ENCODE results near the gene LARP1.
"Not testable (repeated sequence)": the region's sequence is repeated elsewhere in the genome, so short reads cannot be mapped to it uniquely, and the experiment has no call there.

Gene LARP1
- total RNA-seq, result 116 to 125 reads per million in 2 donors

- DNase-seq, result peak; percentile 44
These were observed at the start of gene LARP1 for GRCh38 chr5:154755361-154756008. TSS of gene LARP1 (plus strand) at chr5:154755377. CDS start at chr5:154755758, 381 bp downstream.

DNA sequence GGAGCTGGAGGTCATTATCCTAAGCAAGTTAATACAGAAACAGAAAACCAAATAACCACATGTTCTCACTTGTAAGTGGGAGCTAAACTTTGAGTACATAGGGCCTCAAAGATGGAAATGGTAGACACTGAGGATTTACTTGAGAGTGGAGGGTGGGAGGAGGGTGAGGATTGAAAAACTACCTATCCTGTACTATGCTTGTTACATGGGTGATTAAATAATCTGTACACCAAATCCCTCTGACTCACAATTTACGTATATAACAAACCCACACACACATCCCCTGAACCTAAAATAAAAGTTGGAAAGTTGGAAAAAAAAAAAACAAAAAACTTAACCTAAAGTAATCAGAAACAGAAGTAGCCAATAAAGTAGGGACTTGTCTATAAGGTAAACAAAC lies 48.8 kb upstream of the LARP1 start:
- no peak for DNase-seq

- no peak for DNase-seq
These were observed 47.5 kb upstream of the LARP1 start for GRCh38 chr5:154707641-154708040.

- no peak for DNase-seq
These were observed 47.0 kb upstream of the LARP1 start for GRCh38 chr5:154708207-154708606.

DNA sequence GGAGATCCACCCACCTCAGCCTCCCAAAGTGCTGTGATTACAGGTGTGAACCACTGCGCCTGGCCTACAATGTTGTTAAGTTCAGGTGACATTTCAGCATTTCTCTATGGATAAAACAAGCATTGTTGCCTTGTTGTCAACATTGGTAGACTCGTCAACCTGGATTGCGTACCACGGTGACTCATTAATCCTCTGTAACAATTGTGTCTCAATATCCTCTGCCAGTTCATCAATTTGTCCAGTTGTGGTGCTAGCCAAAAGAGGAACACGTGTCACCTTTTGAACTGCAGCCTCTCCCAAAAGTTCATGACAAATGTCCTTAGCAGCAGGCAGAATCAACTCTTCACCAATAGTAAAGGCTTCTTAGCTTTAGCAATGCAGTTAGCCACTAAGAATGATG lies 46.3 kb upstream of the LARP1 start:
- no peak for DNase-seq

DNA sequence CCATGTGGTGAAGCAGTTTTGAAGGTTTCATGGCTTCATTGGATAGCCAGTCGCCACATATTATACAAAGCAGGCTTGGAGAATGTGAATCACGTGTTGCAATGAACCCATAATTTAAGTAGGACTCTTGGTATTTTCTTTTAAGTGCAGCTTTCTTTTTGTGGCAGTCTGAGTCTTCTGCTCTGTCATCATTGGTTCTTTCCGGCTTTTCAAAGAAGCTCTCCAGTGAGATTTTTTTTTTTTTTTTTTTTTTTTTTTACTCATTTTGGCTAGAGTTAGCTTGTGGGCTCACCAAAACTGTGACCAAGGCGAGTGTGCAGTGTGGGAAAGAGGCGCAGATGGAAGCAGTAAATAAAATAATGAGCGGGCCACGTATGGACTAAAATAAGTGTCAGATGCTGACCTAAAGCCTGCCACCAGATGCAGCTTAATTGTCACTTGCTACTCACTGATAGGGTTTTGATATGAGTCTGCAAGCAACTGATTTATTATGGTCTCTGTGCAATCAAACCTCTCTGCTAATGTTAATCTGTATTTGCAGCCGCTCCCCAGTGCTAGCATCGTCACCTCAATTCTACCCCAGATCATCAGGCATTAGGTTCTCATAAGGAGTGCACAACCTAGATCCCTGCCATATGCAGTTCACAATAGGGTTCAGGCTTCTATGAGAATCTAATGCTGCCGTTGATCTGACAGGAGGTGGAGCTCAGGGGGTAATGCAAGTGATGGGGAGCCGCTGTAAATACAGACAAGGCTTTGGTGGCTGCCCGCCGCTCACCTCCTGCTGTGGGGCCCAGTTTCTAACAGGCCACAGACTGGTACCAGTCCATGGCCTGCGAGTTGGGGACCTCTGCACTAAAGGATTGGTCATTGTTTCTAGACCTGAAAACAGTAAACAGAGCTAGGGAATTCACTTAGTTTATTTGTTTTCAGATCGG lies 45.5 kb upstream of the LARP1 start:
- no peak for DNase-seq

- no peak for DNase-seq
These were observed 42.4 kb upstream of the LARP1 start for GRCh38 chr5:154712518-154713437.

DNA sequence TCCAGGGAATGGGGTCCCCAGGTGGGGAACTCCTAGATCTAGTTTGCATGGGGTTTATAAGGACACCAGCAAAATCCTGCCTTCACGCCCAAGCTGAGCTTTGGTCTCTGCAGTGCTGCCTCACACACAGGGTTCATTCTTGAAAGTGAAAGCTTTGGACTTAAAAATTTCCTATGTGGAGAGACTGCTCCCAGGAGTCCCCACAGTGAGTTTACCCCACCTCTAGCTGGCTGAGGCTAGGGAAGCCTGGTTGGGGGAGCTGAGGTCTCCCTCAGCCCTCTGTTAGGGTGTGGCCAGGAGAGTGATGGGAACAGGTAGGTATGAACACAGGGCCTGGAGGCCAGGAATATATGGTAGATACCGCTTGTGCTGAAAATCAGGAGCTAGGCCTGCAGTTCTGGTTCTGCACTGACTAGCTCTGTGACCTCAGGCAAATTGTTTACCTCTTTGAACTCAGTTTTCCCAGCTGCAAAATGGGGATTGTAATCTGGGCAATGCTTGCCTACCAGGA lies 41.5 kb upstream of the LARP1 start:
- DNase-seq, result no peak

- no peak for DNase-seq
These were observed 40.8 kb upstream of the LARP1 start for GRCh38 chr5:154714266-154714986.

DNA sequence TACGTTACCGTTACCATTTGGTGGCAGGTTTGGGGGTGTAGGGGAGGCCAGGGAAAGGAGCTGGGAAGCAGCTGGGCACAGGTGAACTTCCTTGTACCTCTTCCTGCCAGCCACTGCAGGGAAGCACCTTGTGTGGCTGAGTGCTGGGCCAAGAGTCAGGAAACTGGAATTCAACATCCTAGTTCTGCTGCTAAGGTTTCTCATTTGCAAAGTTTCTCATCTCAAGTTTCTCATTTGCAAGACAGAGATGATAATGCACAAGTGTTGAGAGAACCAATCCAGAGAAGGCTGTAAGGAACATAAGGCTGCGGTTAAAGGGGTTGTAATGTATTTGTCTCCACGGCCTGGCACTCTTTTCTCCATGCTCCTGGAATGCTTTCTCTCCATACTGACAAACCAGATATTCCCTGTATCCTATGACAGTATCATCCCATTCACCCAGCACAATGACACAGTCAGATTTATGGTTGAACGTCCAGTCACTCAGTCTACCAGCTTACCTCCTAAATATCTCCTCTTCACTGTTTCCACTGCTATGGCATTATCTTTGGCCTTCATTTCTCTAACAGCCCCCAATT lies 33.6 kb upstream of the LARP1 start:
- no peak for DNase-seq

- no peak for DNase-seq
These were observed 33.1 kb upstream of the LARP1 start for GRCh38 chr5:154722097-154722496.

DNA sequence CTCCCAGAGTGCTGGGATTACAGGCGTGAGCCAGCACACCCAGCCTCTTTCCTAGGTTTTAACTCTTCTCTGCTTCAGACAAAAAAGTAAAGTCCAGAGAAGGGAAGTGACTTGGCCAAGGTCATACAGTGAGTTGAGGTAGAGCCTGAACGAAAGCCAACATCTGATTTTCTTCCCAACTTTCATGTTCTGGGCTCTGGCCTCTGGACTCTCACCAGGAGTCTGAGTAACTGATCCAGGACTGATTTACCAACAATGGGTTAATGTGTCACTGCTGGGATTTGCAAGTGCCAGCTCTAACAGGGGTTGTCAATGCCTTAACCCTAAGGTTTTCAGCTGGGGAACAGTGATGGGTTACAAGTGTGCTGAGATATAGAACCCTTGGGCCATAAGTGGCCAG lies 32.2 kb upstream of the LARP1 start:
- DNase-seq, result no peak

DNA sequence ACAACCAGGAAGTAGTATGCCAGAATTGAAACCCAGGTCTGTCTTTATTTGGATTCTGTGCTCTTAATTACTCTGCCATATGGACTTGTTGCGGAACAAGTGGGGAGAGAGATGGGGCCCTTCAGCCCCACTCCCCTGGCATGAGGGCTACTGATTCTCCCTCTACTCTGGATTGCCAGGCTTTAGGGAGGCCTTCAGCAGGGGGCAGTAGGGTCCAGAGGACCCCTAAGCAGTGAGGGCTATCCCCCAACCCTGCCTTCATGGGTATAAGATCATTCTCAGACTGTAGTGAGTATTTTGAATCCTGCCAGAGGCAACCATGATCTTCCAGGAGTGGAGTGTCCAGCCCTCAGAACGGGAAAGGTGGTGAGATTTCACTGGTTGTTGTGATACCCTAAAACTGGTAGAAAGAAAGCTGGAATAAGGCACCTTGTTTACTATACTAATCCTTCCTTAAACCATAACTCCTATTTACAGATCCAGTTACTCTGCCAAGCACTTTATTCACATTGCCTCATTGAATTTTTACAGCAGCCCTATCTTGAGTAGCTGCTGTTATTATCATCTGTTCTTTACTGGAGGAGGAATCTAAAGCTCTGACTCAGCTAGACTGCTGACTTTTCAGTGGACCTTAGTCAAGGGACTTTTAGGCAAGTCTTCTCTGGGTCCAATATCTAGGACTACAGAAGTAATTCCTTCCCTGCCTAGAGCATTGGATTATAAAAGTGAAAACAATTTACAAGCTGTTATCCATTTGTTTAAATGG lies 31.3 kb upstream of the LARP1 start:
- no peak for DNase-seq

DNA sequence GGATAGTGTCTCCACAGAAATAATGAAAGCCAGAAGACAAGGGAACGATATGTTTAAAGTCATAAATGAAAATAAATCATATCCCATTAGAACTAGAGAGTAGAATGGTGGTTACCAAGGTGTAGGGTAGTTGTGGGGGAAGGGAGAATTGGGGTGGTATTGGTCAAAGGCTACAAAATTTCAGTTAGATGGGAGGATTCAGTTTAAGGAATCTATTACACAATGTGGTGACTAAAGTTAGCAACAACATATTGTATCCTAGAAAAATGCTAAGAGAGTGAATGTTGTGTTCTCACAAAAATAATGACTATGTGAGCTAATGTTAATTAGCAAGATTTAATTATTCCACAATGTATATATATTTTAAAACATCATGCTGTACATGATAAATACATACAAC lies 27.8 kb upstream of the LARP1 start:
- no peak for DNase-seq

GRCh38 chr5:154728939-154729588 lies 26.1 kb upstream of the LARP1 start:
- DNase-seq, result no peak

DNA sequence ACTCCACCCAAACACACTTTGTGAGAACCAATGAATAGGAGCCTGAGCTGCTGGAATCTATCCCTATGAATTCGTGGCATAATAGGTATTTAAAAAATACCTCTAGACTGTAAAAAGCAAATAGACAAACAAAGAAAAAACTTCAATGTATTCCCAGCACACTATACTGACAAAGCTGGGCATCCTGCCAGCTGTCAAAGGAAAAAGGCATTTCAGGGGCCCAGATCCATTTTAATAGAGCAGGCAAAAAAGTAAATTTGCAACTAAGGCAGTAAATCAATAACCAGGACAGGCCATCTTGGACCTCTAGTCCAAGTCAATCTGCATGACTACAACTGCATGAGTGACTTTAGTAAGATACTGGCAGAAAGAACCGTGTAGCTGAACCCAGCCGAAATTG lies 25.6 kb upstream of the LARP1 start:
- DNase-seq, result no peak

DNA sequence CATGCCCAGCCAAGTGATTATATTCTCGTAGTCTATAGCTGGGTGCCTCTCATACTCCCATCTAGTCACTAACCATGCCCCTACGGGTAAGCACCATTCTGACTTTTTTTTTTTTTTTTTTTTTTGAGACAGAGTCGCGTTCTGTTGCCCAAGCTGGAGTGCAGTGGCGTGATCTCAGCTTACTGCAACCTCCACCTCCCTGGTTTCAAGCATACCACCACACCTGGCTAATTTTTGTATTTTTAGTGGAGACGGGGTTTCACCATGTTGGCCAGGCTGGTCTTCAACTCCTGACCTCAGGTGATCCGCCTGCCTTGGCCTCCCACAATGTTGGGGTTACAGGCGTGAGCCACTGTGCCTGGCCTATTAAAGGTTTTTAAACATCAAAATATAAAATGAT lies 24.4 kb upstream of the LARP1 start:
- not testable (repeated sequence) for DNase-seq

GRCh38 chr5:154732212-154732611 lies 23.0 kb upstream of the LARP1 start:
- DNase-seq, result no peak

GRCh38 chr5:154734370-154735248 lies 20.6 kb upstream of the LARP1 start:
- DNase-seq, result no peak

Data from activated gamma-delta T cell (primary cell).